ENCODE data around the gene DLX1.

The DLX1 gene

DNA sequence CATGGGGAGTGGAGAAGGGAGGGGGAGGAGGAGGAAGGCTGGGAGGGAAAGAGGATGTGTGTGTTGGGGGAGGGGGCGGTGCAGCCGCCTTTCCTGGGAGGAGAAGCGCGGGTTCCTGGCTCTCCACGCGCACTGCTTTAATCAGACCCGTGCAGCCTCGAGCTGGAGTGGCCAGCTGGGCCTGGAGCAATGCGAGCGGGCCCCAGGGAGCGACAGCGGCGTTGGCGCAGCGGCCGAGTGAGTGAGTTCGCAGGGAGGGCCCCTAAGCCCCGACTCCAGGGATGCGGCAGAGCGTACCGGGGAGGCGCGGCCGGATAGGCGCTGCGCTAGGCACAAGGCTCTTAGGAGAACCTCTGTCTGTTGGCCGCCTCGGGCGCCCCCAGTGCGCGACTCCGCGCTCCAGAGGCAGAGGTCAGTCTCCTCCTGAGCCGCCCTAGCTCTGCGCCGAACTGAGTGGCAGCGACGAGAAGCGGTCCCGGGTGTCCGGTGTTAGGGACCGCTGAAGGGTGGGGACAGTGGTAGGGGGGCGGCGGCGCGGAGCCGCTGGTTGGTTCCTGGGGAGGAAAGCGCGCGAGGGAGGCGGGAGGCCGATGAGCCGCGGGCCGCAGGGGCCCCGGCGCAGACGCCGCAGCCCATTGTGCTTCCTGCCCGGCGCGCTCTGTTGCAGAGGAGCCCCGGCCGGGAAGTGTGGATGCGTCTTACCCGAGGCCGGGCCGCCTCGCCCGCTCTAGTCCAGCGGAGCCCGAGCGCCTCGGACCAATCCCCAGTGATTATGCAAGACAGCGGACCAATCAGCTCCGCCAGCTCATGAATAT is 455 bp upstream of the DLX1 start:
- intact Hi-C loops (cut with DNase I) = no loop called here
- peak in 9 of 10 donors; percentile 49 to 96 (median 71) for DNase-seq

DNA sequence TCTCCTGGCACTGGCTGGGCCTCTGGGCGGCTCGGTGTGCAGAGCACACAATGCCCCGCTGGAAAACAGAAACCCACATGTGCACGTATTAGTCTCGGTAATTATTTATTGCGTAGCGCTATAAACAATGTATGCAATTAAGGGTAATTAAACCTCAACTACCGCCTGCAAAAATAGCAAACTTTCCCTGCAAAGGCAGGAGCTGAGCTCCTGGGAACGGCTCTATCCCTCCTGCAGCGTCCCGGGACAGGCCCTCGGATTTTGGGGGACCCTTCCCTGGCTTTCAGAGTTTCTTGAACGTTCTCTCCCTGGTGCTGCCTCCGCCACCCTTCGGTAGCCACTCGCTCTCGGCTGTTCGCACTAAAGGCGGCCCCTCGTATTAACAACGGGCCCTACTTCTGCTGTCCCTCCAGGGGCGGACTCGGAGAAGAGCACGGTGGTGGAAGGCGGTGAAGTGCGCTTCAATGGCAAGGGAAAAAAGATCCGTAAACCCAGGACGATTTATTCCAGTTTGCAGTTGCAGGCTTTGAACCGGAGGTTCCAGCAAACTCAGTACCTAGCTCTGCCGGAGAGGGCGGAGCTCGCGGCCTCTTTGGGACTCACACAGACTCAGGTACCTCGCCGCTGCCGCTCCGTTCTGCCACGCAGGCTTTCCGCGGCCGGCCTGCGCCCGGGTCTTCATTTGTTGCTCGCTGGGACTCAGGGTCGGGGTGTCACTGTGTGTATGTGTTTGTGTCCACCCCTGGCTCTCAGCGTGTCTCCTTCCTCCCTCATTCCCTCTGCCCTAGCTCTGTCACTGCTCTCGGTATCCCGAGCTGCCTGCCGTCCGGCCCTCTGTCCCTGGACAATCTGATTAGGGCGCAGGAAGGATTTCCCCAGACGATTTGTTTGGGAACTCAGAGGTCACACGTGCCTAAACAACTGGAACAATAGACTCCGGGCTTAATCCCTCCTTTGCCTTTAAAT is 1.2 kb downstream of the DLX1 start:
- DNase-seq = peak in 3 of 10 donors; percentile 67 to 80 (median 73)
- intact Hi-C loops (cut with DNase I) = no loop called here

DNA sequence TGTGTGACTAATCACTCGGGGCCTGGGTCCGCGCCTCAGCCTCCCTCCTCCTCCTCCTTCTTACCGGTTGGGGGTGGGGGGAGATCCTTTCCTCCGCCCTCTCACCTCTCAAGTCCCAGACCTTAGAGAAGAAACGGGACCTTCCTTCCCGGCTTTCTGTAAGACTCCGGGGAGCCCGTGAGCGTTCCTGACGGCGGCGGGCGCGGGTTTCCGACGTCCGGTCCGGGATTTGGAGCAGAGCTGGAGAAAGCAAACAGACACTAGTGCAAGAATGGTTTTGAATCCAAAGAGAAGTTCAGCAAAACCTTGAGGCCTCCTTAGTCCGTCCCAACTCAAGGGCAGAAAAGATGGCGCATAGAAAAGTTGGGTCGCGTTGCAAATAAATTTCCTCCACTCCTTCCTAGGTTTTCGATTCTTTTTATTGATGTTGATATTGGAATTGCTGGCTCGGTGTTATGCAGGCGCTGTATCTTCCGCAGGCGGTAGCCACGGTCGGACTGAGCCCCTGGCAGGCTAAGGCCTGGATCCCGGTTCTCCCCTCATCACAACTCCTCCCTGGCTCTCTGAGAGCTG is 2.0 kb downstream of the DLX1 start:
- intact Hi-C loops (cut with DNase I) = no loop called here
- peak in 2 of 10 donors; percentile 49 to 60 for DNase-seq

DNA sequence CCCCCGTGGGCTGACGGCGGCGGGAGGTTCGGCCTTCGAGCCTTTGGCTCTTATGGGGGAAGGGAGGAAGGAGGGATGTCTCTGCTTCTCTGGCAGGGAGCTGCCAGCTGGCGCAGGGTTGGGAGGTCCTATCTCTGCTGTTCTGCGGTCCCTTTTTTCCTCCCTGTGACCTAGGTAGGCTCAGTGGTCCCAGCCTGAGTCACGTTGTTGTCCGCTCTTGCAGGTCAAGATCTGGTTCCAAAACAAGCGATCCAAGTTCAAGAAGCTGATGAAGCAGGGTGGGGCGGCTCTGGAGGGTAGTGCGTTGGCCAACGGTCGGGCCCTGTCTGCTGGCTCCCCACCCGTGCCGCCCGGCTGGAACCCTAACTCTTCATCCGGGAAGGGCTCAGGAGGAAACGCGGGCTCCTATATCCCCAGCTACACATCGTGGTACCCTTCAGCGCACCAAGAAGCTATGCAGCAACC is 2.5 kb downstream of the DLX1 start:
- DNase-seq = peak in 3 of 10 donors; percentile 52 to 77 (median 76)
- intact Hi-C loops (cut with DNase I) = no loop called here

DNA sequence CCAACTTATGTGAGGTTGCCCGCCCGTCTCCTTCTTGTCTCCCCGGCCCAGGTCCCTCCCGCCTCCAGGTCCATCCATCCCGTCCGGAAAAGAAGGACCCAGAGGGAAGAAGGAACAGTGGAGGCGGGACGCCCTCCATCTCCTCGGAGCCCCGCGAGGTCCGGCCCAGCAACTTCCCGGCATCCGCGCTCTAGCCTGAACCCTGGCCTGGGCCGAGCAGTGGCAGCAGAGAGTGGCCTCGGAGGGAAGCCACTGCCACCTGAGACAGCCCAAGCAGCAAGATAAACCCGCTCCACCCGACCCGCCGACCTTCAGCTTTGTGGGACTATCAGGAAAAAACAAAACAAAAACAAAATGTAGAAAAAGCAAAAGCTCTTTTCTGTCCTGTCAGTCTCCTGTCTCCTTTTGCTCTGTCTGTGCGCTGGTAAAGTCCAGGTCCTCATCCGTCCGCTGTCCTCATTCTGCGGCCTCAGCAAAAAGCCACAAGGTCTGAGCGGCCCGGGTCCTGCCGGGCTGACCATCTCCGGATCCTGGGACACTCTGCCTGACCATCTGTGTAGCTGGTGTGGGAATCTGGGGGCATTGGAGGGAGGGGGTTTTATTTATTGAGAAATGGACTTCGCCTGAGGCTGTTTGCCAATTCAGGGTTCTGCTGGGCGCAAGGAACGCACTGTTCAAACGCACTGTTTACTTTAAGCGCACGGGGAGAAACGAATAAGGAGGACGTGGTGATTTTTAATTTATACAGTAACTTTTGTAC is 3.1 kb downstream of the DLX1 start:
- intact Hi-C loops (cut with DNase I) = no loop called here
- peak in 3 of 10 donors; percentile 52 to 84 (median 70) for DNase-seq

DNA sequence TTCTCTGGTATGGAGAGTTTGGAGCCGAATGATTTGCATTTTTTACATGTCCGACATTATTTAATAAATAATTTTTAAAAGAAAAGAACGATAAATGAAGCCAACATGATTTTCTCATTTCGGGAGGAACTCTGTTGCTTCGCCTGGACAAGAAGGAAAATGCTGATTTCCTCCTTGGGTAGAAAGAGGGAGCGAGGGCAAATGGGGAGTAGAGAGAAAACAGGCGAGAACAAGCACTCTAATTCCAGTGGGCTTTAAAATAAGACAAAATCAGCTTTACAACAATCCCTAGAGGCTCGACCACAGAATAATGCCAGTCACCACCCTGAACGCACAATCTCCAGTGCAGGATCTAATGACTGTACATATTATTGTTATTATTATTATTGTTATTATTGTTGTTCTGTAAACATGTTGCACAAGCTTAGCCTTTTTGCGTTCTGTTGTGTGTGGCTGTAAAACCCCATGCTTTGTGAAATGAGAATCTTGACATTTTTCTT is 3.7 kb downstream of the DLX1 start:
- intact Hi-C loops (cut with DNase I) = no loop called here
- DNase-seq = no peak

DNA sequence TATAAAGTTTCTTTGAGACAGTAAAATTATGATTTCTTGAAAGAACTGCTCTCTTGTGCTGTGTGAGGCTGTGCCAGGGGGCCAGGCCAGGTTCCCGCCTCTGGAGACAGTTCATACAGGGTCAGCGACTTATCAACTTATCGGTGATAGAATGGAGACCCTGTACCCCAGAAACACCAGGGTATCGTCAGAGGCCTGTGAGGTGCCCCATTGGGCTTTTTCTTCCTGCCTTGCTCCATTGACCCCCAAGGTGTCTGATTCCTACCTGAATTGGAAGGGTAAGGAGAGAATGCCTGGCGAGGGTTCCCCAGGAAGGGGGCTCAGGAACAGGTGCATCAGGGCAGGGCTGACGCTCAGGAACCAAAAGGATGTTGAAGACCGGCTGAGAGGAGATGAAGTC is 4.3 kb downstream of the DLX1 start:
- peak in 1 of 10 donors; percentile 64 for DNase-seq
- intact Hi-C loops (cut with DNase I) = no loop called here

DNA sequence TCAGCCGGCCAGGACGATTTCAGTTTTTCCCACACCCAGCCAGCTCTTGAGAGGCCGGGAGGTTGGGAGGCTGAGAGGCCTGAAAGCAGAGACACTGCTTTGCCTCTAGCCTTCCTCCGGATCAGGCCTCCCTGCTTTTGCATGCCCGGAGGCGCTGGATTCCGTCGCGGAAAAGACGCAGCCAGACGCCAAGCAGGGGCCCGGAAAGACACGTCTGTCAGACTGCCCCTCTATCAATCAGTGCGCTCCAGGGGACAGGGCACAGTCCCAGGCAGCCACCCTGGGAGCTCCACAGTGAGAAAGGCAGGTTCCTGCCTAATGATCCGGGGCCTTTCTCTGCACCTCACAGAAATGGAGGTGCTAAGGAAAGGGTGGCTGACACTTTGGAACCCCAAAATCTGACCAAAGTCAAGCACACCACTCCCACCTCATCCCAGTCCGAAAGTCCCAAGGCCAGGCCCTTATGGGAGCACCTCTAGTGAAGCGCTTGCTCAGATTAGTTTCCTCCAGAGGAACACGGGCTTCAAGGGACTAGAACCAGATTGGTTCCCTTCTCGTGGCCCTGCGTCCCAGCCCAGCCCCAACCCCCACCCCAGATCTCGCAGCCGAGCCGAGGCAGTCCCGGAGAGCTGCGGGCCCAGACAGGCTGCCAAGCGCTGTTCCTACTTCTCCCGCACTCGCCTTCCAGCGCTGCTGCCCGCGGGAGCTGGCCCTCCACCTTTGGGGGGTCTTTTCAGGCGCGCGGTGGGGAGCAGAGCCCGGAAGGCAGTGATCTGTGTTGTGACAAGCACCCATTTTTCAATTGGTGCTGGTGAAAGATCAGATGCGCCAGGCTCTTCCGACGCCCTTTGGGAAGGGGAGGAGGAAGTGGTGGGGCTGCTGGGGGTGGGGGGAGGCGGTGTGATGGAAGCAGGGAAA is 5.0 kb downstream of the DLX1 start:
- intact Hi-C loops (cut with DNase I) = no loop called here
- DNase-seq = peak in 1 of 10 donors; percentile 82

DNA sequence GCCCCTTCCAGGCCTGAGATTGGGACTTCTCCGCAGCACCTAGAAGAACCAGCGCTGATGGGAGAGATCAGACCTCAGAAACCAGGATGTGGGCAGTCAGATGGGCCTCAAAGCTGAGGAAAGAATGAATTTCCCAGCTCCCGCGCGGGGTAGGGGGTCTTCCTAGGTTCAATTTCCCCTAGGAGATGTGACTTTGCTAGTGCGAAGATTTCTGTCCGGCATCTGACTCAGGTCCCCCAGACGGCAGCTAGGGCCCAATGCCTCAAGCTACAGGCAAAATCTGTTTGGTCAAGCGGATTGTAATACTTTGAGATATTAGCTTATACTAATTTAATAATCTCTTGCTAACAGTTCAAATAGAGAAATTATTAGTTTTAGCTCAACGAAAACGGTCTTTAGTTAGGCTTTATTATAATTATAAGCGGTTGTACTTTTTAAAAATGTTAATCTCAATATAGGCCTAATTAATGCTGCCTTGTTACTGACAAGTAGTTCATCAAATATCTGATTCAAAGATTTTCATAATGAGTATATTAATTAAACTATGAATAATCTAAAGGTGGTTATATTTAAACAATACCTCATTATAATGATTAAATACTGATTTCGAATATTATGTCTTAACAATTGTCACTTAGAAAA is 5.8 kb downstream of the DLX1 start:
- intact Hi-C loops (cut with DNase I) = no loop called here

DNA sequence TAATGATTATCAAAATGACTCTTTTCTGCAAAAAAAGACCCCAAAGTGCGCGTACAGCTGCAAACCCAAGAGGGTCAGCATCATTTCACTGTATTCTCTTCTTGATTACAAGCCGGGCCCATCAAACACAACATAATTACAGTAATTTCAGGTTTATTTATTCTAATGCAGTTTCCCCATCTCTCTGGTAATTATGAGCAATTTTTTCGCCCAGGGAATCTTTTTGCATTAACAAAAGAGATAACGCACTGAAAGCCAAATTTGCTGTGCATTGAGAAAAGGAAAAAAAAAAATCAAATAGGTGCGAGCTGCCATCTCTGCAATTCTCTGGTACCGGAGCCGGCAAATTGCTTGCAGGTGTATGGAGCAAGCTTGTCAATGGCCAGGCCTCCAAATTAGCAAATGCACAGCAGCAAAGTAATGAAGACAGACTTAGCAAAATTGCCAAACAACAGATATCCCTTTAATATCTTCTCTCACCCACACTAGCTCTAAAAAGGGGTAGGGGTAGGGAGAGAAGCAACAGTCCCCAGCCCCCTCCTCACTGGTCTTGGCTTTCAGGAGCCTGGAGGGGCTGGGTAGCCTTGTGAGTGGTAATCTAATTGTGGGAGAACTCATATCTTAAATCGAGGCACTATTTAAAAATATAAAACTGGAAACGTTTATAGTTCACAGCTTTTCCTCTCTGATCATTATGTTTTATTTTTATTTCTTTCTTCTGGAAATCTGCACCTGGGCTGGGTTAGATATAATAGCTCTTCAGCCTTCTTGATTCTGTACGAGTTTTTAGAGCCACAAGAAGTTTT is 6.7 kb downstream of the DLX1 start:
- peak in 1 of 10 donors; percentile 83 for DNase-seq
- intact Hi-C loops (cut with DNase I) = no loop called here

More for the DNA sequence above, 5.8 kb downstream of the DLX1 start:
- DNase-seq = peak in 1 of 10 donors; percentile 54

DNA sequence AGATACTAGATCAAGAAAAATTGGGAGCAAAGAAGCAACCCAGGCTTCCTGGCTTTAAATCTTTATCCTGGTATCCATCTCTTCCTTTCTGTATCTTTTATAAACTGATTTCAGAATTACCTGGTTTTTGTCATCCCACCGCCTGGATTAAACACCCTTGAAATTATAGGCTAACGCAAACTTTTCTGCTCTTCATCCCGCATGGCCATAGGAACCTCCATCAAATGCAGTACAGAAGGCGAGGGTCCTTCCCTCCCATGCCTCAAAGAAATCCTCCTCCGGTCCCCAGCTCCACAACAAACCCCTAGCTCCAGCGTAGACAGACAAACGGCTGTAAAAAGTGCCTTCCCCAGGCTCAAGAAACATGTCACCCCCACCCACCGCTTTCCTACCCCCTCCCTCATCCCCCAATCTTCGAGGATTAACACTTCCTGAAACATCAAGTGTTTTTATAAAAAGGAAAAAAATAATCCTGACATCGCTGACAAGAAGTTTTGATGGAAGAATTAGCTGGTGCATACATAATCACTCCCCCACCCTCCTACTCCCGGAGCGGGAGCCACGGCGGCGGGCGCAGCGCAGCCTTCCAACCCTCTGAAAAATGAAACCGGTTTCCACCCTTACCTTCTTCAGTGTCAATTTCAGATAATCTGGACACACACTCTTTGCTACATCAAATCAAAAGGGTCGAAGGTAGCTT is 7.6 kb downstream of the DLX1 start:
- peak in 1 of 10 donors; percentile 41 for DNase-seq
- intact Hi-C loops (cut with DNase I) = no loop called here

DNA sequence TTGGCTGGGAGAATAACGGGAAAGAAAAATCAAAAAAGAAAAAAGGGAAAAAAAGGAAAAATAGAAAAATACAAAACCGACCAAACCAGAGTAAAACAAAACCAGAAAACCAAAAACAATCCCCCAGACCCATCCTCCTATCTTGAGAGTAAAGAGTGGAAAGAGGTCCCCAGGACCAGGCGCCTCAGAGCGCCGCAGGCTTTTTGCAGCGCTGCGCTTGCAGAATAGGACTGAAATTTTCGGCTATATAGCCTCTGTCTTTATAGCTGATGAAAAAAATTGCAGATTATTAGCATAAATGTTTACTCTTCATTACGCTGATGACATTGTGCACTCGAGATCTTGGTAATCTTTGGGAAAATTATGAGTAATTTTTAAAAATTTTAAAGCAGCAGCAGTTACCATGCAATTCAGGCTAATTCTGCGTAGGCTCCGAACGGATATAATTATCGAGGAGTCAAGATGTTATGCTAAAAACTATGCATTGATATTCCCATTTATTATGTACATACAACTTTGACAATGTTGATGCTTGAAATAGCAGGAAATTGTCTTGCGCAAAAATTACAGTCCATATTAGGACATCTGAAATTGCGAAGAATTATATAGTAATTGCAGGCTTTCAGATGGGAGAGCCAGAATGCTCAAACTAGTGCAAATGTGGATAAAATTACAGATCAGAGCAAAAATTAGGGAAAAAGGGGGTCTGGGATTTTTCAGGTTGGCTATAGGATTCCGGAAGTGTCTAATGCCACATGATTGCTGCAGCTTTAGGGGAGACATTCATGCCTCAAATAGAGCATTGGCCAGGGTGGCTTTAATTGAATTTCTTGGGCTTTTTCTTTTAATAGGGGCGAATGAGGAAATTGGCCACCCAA is 8.3 kb downstream of the DLX1 start:
- DNase-seq = no peak
- intact Hi-C loops (cut with DNase I) = no loop called here

DNA sequence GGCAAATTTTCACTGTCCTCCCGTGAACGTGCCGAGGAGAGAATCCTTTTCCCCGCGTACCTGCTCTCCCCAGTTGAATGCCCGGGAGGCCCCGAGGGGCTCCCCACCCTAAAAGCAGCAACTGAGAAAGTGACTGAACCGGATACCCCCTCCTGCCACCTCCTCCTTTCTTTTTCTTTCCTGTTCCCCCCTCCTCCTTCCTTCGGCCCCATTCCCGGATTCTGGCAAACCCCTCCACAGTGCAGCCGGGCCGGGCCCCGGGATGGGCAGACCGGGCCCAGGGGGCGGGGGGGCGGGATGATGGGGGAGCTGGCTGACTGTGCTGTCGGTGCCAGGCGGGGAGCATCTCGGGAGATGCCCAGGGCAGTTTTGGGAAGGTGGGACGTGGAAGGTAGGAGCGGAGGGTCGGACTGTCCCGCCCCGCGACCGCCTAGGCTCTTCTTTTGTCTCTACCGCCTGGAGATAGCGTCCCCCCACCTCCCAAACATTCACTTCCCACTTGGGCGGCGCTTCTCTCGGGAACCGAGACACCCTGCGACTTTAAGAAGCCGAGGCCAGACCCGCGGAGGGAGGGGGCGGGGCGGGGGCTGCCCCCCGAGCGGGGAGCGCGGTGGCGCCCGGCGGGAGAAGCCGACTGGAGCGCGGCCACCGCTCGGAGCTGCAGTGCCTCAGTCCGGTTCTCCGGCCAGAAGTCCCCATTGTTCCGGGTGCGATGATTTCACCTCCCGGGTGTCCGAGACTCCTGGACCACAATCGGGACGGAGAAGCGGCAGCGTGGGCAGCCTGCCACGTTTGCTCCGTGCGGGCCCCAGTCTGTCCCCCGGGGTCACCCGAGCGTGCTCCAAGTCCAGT is 9.2 kb downstream of the DLX1 start:
- no peak for DNase-seq
- intact Hi-C loops (cut with DNase I) = no loop called here

DNA sequence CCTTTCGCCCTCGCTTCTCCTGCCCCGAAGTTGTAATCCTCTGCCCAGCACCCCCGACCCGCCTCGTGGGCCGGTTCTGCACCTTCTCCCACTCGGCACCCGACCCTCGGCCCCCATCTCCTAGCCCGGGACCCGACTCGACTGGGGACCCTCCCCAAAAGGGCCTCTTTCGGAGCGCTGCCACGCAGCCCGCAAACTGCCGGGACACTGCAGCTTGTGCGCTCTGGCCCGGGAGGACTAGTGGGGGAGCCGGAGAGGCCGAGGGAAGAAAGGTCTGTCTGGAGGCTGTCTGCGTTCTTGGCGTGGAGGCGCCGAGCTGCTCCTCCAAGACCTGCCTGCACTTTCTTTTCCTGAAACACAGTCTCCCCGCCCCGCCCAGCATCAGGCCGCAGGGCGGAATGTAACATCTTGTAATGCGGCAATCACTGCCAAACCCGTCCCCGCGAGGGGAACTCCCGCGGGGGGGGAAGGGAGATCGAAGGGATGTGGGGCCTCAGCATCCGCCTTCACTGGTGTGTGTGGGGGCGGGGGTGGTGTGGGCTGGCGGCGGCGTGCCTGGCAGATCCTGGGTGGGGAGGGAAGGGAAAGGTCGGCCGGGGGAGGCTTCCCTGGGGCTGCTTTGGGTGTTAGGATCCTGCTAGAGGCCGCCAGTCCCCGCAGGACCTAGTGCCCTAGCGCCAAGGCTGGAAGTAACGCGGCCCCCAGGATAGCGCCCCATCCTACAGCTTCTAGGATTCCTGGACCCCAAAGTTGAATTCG is 10.0 kb downstream of the DLX1 start:
- intact Hi-C loops (cut with DNase I) = no loop called here
- DNase-seq = peak in 2 of 10 donors; percentile 75 to 86
